Rectal smooth muscle tissue (tissue), 1 donor: ENCODE data around the gene TBX15.

ENCODE experiments used
- H3K27ac ChIP-seq: one replicate; pipeline ENCODE4 v1.7.0; 2013; ENCODE audit warnings: low read depth, low read length, inconsistent platforms
- H3K27me3 ChIP-seq: one replicate; pipeline ENCODE4 v1.7.0; 2013; ENCODE audit warnings: low read length; ENCODE audit not compliant: control insufficient read depth, insufficient read depth
- H3K36me3 ChIP-seq: one replicate; pipeline ENCODE4 v1.7.0; 2013; ENCODE audit warnings: low read length; ENCODE audit not compliant: control insufficient read depth, insufficient read depth
- H3K4me1 ChIP-seq: one replicate; pipeline ENCODE4 v1.7.0; 2013; ENCODE audit warnings: low read length; ENCODE audit not compliant: control insufficient read depth, insufficient read depth
- H3K4me3 ChIP-seq: one replicate; pipeline ENCODE4 v1.7.0; 2013; ENCODE audit warnings: low read length
- H3K9ac ChIP-seq: one replicate; pipeline ENCODE4 v1.7.0; 2013; ENCODE audit warnings: low read length

TBX15 gene

DNA sequence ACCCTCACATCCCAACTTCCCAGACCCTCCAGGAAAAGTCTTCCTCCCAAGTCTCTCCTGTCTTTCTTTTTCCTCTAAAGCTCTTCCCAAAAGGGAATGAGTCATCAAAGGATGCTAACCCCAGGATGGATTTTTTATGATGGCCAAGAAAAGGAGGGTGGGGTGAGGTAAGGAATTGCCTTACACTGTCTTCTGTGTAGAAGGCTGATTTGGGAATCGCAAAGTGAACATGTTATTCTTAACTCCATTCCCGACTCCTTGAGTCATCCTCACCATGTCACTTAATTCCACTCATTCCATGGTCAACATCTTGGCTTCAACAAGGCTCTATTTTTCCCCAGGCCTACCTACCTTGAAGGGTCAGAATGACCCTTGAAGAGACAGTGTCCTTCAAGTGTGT, 44.0 kb downstream of the TBX15 start:
- H3K4me3 ChIP-seq = no peak overlapping the region
- no peaks in the 10 kb centered on the region for H3K36me3 ChIP-seq
- H3K9ac ChIP-seq = no peak overlapping the region
- H3K4me1 ChIP-seq = no peaks in the 10 kb centered on the region
- no peaks in the 10 kb centered on the region for H3K27me3 ChIP-seq
- H3K27ac ChIP-seq = no peak overlapping the region

DNA sequence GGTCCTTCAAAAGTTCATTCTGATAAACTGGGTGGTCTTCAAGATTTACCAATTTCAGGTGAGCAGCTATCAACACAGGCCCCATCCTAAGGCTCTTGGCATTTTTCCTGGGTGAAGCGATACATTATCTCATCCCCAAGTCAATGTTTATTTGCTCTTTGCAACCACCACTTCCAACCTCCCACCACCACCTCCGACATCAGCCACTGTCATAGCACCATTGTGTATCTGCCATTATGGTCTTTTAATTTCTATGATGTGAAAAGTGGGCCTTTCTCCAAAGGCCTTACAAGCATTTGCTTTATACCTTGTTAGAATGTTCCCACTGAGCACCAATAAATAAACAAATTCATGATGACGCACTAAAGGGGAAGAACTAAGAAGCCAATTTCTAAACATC, 47.2 kb downstream of the TBX15 start:
- Histone ChIP-seq H3K36me3 (no peaks in the 10 kb centered on the region), H3K4me1 (no peaks in the 10 kb centered on the region), H3K27ac (no peak overlapping the region), H3K9ac (no peak overlapping the region), H3K27me3 (no peaks in the 10 kb centered on the region), H3K4me3 (no peak overlapping the region)

DNA sequence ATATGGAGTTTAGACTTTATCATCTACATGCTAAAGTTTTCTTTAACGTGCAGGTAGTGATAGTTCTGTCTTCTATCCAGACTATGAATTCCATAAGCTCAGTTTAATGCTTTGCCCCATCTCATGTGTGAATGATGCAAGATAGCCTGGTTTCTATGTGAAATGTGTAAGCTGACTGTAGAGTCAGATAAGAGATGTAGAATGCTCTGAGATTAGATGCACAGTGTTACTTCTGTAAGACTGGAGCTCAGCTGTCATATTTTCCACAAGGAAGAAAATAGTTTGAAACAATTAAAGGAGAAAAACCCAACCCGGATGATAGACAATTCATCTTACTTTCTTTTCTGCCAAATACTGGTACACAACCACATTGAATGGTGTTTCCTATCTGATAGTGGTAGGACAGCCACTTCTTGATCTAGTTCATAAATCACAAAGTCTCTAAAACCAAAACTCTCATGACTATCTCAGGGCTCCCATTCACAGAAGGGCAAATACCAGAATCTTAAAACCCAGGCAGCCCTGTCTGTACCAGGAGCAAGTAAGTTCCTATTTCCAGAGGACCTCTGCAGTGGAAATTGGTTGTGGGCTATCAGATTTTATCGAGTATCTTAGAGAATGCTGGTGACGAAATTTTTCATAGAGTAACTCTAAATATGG, 50.6 kb downstream of the TBX15 start:
- no peak overlapping the region for H3K4me3 ChIP-seq
- H3K27me3 ChIP-seq = no peaks in the 10 kb centered on the region
- H3K36me3 ChIP-seq = no peaks in the 10 kb centered on the region
- H3K4me1 ChIP-seq = no peaks in the 10 kb centered on the region
- H3K27ac ChIP-seq = no peak overlapping the region
- no peak overlapping the region for H3K9ac ChIP-seq

DNA sequence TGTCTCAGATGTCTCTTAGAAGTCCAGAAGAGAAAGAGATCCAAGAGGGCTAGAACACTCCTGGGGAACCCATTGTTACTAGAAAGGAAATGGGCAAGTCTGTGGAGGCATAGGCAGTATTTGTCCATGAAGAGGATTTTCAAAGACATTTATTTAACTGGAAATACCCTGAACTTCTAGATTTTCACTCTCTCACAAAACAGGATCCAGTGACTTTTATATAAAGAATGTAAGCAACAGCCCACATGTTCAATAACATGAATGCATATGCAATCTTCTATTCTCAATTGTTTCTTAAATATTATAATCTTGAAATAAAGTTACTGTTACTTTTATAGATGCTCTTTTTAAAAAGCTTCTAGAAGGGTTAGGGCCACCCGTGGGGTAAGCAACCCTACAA, 53.4 kb downstream of the TBX15 start:
- H3K36me3 ChIP-seq = no peaks in the 10 kb centered on the region
- no peaks in the 10 kb centered on the region for H3K4me1 ChIP-seq
- H3K27ac ChIP-seq = no peak overlapping the region
- H3K27me3 ChIP-seq = no peaks in the 10 kb centered on the region
- H3K4me3 ChIP-seq = no peak overlapping the region
- no peak overlapping the region for H3K9ac ChIP-seq

DNA sequence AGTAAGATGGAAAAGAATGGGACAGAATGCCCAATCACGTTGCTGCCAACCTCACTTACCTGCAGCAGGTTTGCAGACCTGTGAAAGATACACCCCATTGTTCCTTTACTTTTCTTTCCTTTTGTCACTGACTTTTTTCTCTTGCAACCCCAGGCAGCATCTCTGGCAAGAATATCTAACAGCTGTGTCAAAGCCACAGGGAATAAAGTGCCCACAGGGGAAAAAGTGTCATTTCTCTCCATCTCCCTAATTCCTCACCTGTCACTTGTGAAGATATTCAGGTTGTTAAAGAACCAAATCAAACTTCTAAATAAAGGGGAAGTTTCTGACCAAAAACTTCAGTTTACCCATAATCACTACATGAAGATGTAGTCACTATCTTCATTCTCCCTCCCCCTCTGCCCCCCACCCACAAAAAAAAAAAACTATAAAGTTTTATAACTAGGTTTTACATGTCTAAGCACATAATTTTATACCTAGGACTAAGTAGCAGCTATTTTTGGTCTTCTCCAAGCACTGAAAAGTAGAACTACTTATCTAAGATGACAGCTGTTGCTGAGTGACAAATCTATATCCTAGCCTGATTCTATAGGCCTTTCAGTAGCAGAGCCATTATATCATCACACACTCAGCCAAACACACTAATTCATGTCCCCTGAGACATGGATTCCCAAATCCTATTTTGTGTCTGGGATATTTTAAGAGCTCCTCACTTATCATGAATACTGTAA, 54.9 kb downstream of the TBX15 start:
- Histone ChIP-seq H3K27me3 (no peaks in the 10 kb centered on the region), H3K9ac (no peak overlapping the region), H3K4me1 (no peaks in the 10 kb centered on the region), H3K4me3 (no peak overlapping the region), H3K27ac (no peak overlapping the region), H3K36me3 (no peaks in the 10 kb centered on the region)

DNA sequence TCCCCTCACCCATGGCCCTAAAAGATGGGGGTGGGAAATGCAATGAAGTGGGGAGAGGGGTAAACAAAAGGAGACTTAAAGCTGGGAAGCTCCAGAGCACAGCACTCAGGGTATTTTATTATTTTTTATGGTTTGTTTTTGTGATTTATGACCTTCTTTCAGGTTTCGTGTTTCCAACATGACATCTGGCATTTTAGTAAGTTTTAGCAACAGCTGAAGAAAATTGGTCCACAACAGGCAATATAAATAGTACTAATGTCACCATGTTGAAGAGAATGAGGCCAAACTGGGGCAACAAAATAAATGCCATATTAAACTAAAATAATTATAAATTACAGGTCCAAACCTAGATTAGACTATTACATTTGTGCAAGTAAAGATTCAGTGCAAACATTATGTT, 56.3 kb downstream of the TBX15 start:
- H3K9ac ChIP-seq = no peak overlapping the region
- no peaks in the 10 kb centered on the region for H3K36me3 ChIP-seq
- no peaks in the 10 kb centered on the region for H3K4me1 ChIP-seq
- no peaks in the 10 kb centered on the region for H3K27me3 ChIP-seq
- no peak overlapping the region for H3K4me3 ChIP-seq
- H3K27ac ChIP-seq = no peak overlapping the region

DNA sequence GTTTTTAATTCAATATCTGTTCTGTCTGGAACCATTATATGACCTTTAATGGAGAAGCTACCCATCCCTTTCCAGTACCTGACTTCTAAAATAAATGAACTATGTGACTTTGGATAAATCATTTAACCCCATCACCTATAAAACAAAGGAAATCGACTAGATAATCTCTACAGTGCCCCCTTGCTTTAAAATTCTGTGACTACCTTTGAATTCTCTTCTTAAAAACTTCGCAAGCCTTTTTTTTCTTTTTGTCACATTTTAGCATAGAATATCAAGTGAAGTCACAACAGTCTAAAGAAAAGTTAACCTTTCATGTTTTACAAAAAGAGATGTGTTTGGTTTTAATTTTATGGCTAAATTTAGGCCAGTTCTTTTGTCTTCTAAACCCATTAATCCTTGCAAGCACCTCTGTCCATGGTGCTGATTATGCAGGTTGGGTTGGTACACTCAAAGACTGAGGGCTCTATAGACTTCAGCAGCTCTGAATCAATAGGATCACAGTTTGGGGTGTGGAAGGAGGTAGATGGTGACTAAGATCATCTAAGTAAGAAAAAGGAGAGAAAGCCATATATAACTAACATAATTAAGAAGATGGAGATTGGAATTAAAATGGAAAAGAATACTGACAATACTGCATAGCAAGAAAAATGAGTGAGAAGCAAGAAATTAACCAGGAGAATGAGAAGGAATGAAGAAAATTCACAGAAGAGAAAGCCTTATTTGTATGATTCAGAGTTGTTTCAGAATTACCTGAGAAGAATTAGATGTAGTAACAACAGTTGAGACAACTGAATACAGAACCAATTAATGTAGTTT, 59.2 kb downstream of the TBX15 start:
- Histone ChIP-seq H3K36me3 (no peaks in the 10 kb centered on the region), H3K4me1 (no peaks in the 10 kb centered on the region), H3K27ac (no peak overlapping the region), H3K9ac (no peak overlapping the region), H3K27me3 (no peaks in the 10 kb centered on the region), H3K4me3 (no peak overlapping the region)

DNA sequence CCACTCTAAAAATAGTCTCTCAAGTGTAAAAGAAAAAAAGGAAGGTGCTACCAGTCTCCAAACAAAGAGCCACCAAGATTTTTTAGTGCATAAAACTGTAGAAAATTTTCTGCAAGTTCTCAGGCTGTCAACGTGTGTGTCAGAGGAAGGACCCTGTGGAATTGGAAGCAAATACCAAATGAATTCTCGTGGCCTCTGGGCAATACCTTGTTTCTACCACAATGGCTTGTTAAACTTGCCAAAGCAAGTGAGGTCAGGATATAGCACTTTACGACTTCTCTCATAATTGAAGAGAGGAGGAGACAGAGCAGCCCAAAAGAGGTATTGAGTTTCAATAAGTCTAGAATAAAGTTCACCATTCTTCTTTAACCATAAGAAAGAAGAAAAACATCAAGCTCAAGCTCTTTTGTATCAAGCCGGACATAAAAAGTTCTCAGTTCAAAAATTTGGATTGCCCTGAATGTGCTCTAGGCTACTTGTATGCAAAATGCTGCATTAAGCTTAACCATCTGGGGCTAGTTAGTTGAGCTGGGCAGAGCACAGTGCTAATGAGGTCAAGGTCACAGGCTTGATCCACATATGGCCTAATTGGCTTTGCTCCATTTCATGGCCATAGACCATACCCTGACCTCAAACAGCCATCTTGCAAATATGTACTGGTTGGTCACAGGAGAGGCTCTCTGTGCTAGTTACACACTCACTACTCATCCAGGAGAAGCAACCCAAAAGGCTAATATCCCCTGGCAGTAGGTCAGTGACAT, 60.5 kb downstream of the TBX15 start:
- no peak overlapping the region for H3K4me3 ChIP-seq
- no peaks in the 10 kb centered on the region for H3K27me3 ChIP-seq
- H3K9ac ChIP-seq = no peak overlapping the region
- no peaks in the 10 kb centered on the region for H3K4me1 ChIP-seq
- no peak overlapping the region for H3K27ac ChIP-seq
- H3K36me3 ChIP-seq = no peaks in the 10 kb centered on the region

DNA sequence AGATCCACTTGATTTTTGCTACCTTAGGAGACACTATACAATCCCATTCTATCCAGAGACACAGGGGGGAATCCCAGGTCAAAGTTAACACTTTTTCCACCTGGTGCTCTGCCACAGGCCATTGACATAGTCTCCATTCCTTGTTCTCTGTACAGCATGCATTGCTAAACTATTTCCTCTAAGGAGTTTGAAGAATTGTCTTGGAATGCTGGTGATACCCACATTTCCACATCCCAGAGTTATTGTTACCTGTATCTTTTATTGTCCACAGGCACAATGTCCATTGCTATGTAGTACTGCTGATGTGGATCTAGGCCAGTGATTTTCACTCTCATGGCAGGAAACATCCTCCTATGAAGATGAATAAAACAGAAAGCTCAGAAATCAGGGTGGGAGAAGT, 61.9 kb downstream of the TBX15 start:
- H3K27me3 ChIP-seq = no peaks in the 10 kb centered on the region
- H3K27ac ChIP-seq = no peak overlapping the region
- H3K36me3 ChIP-seq = no peaks in the 10 kb centered on the region
- H3K4me1 ChIP-seq = no peaks in the 10 kb centered on the region
- H3K9ac ChIP-seq = no peak overlapping the region
- no peak overlapping the region for H3K4me3 ChIP-seq

DNA sequence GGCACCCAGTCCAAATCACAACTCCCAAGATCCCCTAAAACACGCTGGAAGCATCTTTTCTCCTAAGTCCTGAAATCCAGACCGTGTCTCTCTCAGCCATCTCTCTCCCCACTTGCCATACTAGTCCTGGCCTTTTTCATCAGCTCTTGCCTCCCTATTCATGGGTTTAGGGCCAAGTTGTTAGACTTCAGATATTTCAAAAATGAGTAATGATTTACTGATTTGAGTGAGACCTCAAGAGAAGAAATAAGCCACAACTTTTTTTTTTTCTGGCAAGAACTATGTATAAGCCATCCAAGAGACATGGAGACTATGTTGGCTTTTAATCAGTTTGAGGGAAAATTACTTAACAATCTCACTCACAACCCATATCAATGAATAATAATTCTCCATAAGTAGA, 62.5 kb downstream of the TBX15 start:
- H3K4me3 ChIP-seq = no peak overlapping the region
- no peaks in the 10 kb centered on the region for H3K27me3 ChIP-seq
- H3K9ac ChIP-seq = no peak overlapping the region
- H3K36me3 ChIP-seq = no peaks in the 10 kb centered on the region
- H3K27ac ChIP-seq = no peak overlapping the region
- H3K4me1 ChIP-seq = no peaks in the 10 kb centered on the region

DNA sequence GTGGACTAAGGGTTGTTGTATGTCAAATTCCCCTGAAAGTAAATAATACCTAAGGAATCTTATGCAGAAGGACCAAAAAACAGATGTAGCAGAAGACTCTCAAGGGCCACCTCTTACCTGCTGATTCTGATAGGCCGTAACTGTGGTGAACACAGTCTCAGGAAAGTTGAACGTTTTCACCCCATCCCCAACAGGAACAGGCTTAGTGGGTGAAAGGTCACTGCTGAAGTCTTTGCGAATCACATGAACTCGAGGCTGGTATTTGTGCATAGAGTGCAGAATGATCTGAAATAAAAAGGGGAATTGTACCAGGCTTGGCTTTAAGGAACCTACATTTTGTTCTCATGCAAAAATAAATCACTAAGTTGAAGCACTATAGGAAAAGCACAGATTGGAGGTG, 64.8 kb downstream of the TBX15 start:
- Histone ChIP-seq H3K27ac (no peak overlapping the region), H3K4me3 (no peak overlapping the region), H3K4me1 (no peaks in the 10 kb centered on the region), H3K9ac (no peak overlapping the region), H3K36me3 (no peaks in the 10 kb centered on the region), H3K27me3 (no peaks in the 10 kb centered on the region)

DNA sequence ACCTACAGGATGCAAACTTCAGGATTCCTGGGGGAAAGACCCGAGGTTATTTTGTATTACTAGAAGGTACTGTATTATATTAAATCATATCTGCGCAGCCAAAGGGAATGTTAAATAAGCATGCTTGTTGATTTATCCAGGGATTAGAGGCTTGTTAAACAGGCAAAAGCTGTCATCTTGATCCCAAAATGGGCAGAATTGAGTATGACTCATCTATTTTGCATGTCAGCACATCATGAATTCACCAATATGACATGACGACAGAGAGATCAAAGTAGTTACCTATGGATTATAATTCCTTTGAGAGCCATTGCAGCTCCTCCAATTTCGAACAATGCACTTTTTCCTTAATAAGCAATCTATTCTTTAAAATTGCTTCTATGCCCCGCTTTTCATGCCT, 66.1 kb downstream of the TBX15 start:
- no peaks in the 10 kb centered on the region for H3K27me3 ChIP-seq
- no peak overlapping the region for H3K27ac ChIP-seq
- no peak overlapping the region for H3K9ac ChIP-seq
- H3K4me1 ChIP-seq = no peaks in the 10 kb centered on the region
- H3K4me3 ChIP-seq = no peak overlapping the region
- no peaks in the 10 kb centered on the region for H3K36me3 ChIP-seq
